ENCODE data around the gene PIK3R5. TPM values are rescaled to one million over a fixed set of nuclear protein-coding genes. Genes with fewer than 3 reads are reported as not detected.

The PIK3R5 gene
- total and polyA plus RNA-seq, 5 donors = 2.0 to 5.2 (median 4.9) TPM

DNA sequence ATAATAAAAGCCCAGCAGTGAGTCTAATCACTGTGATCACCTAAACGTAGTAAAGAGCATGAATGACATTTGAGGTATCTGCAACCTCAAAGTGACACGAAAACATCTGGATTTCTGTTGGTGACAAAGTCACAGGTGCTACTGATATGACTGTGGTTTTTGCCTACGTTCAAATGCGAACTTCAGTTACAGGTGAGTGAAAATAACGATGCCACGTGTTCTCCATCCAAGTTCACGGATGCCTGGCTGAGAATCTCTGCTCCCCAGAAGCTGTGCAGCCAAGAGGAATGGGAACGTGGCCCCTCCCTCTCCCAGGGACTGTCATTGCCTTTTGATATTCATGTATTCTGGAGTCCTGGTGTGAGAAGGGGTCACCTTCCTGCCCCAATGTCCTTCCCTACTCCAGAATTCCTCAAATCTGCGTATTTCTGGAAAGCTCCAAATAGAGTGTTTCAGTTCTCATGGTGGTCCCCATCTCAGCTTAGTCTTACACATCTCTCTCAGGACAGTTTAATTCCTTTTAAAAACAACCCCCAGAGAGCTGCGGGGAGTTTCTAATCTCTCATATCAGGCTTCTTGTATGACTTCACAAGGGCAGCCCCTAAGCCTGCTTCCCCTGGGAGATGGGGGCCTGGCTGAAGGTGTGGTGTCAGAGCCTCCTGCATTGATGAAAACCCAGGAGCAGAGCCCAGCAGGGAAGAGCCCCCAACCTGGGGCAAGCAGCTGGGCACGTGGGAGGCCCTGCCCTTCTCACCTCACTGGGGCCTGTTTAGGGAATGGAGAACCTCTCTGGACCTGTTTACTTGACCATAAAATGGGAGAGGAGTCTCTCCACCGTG, 25.8 kb downstream of the PIK3R5 start:
- Histone ChIP-seq H3K9me3 (ENCODE audit: control insufficient read depth, low read length) (no peaks in the 10 kb centered on the region), H3K27me3 (ENCODE audit: control insufficient read depth, insufficient read depth) (no peaks in the 10 kb centered on the region), H3K27ac (ENCODE audit: low read length) (no peak overlapping the region), H3K4me3 (ENCODE audit: low read length) (no peak overlapping the region), H3K4me1 (ENCODE audit: control insufficient read depth, insufficient read depth, low read length) (no peaks in the 10 kb centered on the region)
- intact Hi-C loops (cut with DNase I) = no loop called here
- 48% methylated on average over 12 of the region's 12 CpGs for WGBS
- DNase-seq = no peak
- no peak for ATAC-seq

- Histone ChIP-seq H3K4me1 (ENCODE audit: control insufficient read depth, insufficient read depth, low read length) (no peaks in the 10 kb centered on the region), H3K9me3 (ENCODE audit: control insufficient read depth, low read length) (no peaks in the 10 kb centered on the region), H3K4me3 (ENCODE audit: low read length) (no peak overlapping the region), H3K27ac (ENCODE audit: low read length) (no peak overlapping the region), H3K27me3 (ENCODE audit: control insufficient read depth, insufficient read depth) (no peaks in the 10 kb centered on the region)
- intact Hi-C loops (cut with DNase I) = no loop called here
- DNase-seq = no peak
- ATAC-seq = no peak
- WGBS = 77% methylated on average over 5 of the region's 5 CpGs
These were observed 26.6 kb downstream of the PIK3R5 start for GRCh38 chr17:8938933-8939332.

DNA sequence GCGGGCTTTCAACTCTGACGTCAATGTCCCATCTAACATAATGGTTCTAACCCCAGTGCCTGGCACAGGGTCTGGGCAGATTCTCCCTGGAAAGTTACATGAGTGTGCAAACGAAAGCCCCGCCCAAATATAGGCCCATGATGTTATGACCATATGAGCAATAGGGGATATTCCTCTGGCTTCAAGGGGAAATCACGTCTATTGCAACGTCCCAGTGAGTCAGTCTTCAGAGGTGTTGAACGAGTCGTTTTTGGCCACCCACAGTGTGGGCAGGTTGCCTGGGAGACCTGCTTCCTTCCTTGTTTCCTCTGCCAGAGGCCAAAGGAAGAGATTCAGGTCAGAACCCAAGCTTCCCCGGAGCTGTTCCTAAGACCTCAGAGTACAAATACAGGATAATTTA, 30.3 kb downstream of the PIK3R5 start:
- H3K27ac ChIP-seq (ENCODE audit: low read length) = no peak overlapping the region
- intact Hi-C loops (cut with DNase I) = no loop called here
- ATAC-seq = peak; percentile 29 to 45

DNA sequence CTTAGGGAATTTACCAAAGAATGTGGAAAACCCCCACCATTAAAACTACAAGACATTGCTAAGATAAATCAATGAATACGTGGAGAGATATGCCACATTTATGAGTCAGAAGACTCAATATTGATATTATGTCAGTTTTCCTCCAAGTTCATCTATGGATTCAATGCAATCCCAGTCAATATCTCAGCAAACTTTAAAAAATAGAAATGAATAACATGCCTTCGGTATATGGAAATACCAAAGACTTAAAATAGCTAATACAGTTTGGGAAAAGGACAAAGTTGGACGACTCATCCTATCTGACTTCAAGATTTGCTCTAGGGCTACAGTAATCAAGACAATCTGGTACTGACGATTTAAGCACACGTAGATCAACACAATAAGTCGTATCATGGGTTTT, 31.2 kb downstream of the PIK3R5 start:
- no peak for DNase-seq
- intact Hi-C loops (cut with DNase I) = no loop called here
- ATAC-seq = no peak
- Histone ChIP-seq H3K4me3 (ENCODE audit: low read length) (no peak overlapping the region), H3K27ac (ENCODE audit: low read length) (no peak overlapping the region), H3K4me1 (ENCODE audit: control insufficient read depth, insufficient read depth, low read length) (no peaks in the 10 kb centered on the region), H3K9me3 (ENCODE audit: control insufficient read depth, low read length) (no peaks in the 10 kb centered on the region), H3K27me3 (ENCODE audit: control insufficient read depth, insufficient read depth) (no peaks in the 10 kb centered on the region)
- WGBS = 72% methylated on average over 6 of the region's 6 CpGs

More for the DNA sequence above, 30.3 kb downstream of the PIK3R5 start:
- WGBS = 58% methylated on average over 9 of the region's 9 CpGs
- peak in 1 of 3 donors; percentile 34 for DNase-seq
- no peak overlapping the region for H3K4me3 ChIP-seq (ENCODE audit: low read length)
- H3K27me3 ChIP-seq (ENCODE audit: control insufficient read depth, insufficient read depth) = no peaks in the 10 kb centered on the region
- no peaks in the 10 kb centered on the region for H3K9me3 ChIP-seq (ENCODE audit: control insufficient read depth, low read length)
- no peaks in the 10 kb centered on the region for H3K4me1 ChIP-seq (ENCODE audit: control insufficient read depth, insufficient read depth, low read length)

- DNase-seq (no peak), ATAC-seq (no peak)
- H3K4me3 ChIP-seq (ENCODE audit: low read length) = no peak overlapping the region
- intact Hi-C loops (cut with DNase I) = no loop called here
- WGBS = 77% methylated on average over 4 of the region's 4 CpGs
- H3K27ac ChIP-seq (ENCODE audit: low read length) = no peak overlapping the region
- no peaks in the 10 kb centered on the region for H3K4me1 ChIP-seq (ENCODE audit: control insufficient read depth, insufficient read depth, low read length)
- no peaks in the 10 kb centered on the region for H3K27me3 ChIP-seq (ENCODE audit: control insufficient read depth, insufficient read depth)
- peaks cover 2% of the 10 kb centered on the region for H3K9me3 ChIP-seq (ENCODE audit: control insufficient read depth, low read length)
These were observed 34.9 kb downstream of the PIK3R5 start for GRCh38 chr17:8930649-8931048.

DNA sequence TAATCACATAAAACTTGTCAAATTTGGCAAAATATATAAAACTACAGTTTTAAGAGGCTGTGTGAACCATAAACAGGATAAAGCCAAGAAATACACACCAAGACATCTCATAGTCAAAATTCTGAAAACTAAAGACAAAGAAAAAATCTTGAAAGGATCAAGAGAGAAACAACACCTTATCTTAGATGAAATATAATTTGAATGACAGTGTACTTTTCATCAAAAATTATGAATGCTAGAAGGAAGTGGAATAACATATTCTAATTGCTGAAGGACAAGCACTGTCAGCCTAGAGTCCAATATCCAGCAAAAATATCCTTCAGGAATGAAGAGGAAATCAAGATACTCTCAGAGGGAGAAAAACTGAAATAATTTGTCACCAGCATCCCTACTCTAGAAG, 37.2 kb downstream of the PIK3R5 start:
- Histone ChIP-seq H3K4me3 (ENCODE audit: low read length) (no peak overlapping the region), H3K27me3 (ENCODE audit: control insufficient read depth, insufficient read depth) (no peaks in the 10 kb centered on the region), H3K27ac (ENCODE audit: low read length) (no peak overlapping the region), H3K9me3 (ENCODE audit: control insufficient read depth, low read length) (peaks cover 2% of the 10 kb centered on the region), H3K4me1 (ENCODE audit: control insufficient read depth, insufficient read depth, low read length) (no peaks in the 10 kb centered on the region)
- intact Hi-C loops (cut with DNase I) = no loop called here
- DNase-seq (no peak), ATAC-seq (no peak)

DNA sequence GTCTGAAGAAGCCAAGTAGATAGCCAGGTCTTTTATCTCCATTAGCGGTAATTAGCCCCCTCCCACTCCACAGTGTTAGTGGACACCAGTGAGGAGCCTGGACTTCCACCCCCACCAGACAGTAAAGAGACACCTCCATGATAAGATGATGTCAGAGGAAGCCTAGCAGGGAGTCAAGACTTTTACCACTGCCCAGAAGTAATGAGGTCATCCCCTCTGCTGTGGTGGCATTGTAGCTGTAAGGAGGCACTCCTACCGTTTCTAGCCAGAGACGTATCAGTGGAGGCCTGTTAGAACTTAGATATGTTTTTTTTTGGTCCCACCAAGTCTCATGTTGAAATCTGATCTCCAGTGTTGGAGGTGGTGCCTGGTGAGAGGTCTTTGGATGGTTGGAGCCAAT, 38.1 kb downstream of the PIK3R5 start:
- peaks cover 2% of the 10 kb centered on the region for H3K9me3 ChIP-seq (ENCODE audit: control insufficient read depth, low read length)
- H3K27ac ChIP-seq (ENCODE audit: low read length) = no peak overlapping the region
- no peak for ATAC-seq
- no peaks in the 10 kb centered on the region for H3K27me3 ChIP-seq (ENCODE audit: control insufficient read depth, insufficient read depth)
- no peaks in the 10 kb centered on the region for H3K4me1 ChIP-seq (ENCODE audit: control insufficient read depth, insufficient read depth, low read length)
- intact Hi-C loops (cut with DNase I) = no loop called here
- no peak overlapping the region for H3K4me3 ChIP-seq (ENCODE audit: low read length)
- no peak for DNase-seq
- 88% methylated on average over 3 of the region's 3 CpGs for WGBS

- Histone ChIP-seq H3K27ac (ENCODE audit: low read length) (no peak overlapping the region), H3K9me3 (ENCODE audit: control insufficient read depth, low read length) (peaks cover 2% of the 10 kb centered on the region), H3K4me1 (ENCODE audit: control insufficient read depth, insufficient read depth, low read length) (no peaks in the 10 kb centered on the region), H3K27me3 (ENCODE audit: control insufficient read depth, insufficient read depth) (no peaks in the 10 kb centered on the region), H3K4me3 (ENCODE audit: low read length) (no peak overlapping the region)
- ATAC-seq (no peak), DNase-seq (no peak)
- WGBS = 82% methylated on average over 4 of the region's 4 CpGs
- intact Hi-C loops (cut with DNase I) = no loop called here
These were observed 39.7 kb downstream of the PIK3R5 start for GRCh38 chr17:8925808-8926207.

- ATAC-seq = no peak
- Histone ChIP-seq H3K9me3 (ENCODE audit: control insufficient read depth, low read length) (peaks cover 2% of the 10 kb centered on the region), H3K27ac (ENCODE audit: low read length) (no peak overlapping the region), H3K4me3 (ENCODE audit: low read length) (no peak overlapping the region), H3K27me3 (ENCODE audit: control insufficient read depth, insufficient read depth) (no peaks in the 10 kb centered on the region), H3K4me1 (ENCODE audit: control insufficient read depth, insufficient read depth, low read length) (no peaks in the 10 kb centered on the region)
- intact Hi-C loops (cut with DNase I) = no loop called here
- DNase-seq = no peak
These were observed 40.4 kb downstream of the PIK3R5 start for GRCh38 chr17:8925141-8925540.

GRCh38 chr17:8924595-8924994, 40.9 kb downstream of the PIK3R5 start:
- DNase-seq = no peak
- Histone ChIP-seq H3K9me3 (ENCODE audit: control insufficient read depth, low read length) (peaks cover 2% of the 10 kb centered on the region), H3K27ac (ENCODE audit: low read length) (no peak overlapping the region), H3K4me1 (ENCODE audit: control insufficient read depth, insufficient read depth, low read length) (no peaks in the 10 kb centered on the region), H3K27me3 (ENCODE audit: control insufficient read depth, insufficient read depth) (no peaks in the 10 kb centered on the region), H3K4me3 (ENCODE audit: low read length) (no peak overlapping the region)
- 84% methylated on average over 6 of the region's 6 CpGs for whole genome bisulfite sequencing
- no peak for ATAC-seq
- intact Hi-C loops (cut with DNase I) = no loop called here

GRCh38 chr17:8923762-8924161, 41.7 kb downstream of the PIK3R5 start:
- no peak for DNase-seq
- H3K4me3 ChIP-seq (ENCODE audit: low read length) = no peak overlapping the region
- intact Hi-C loops (cut with DNase I) = no loop called here
- WGBS = no CpG with 5 or more reads among the region's 1 CpG
- no peak overlapping the region for H3K27ac ChIP-seq (ENCODE audit: low read length)
- H3K9me3 ChIP-seq (ENCODE audit: control insufficient read depth, low read length) = peaks cover 2% of the 10 kb centered on the region
- H3K4me1 ChIP-seq (ENCODE audit: control insufficient read depth, insufficient read depth, low read length) = no peaks in the 10 kb centered on the region
- no peaks in the 10 kb centered on the region for H3K27me3 ChIP-seq (ENCODE audit: control insufficient read depth, insufficient read depth)
- peak in 1 of 2 donors; percentile 37 for ATAC-seq

- no peak overlapping the region for H3K4me3 ChIP-seq (ENCODE audit: low read length)
- H3K27me3 ChIP-seq (ENCODE audit: control insufficient read depth, insufficient read depth) = no peaks in the 10 kb centered on the region
- ATAC-seq (peak; percentile 73 to 78), DNase-seq (no peak)
- WGBS = 81% methylated on average over 4 of the region's 4 CpGs
- no peak overlapping the region for H3K27ac ChIP-seq (ENCODE audit: low read length)
- no peaks in the 10 kb centered on the region for H3K4me1 ChIP-seq (ENCODE audit: control insufficient read depth, insufficient read depth, low read length)
- intact Hi-C loops (cut with DNase I) = no loop called here
- peaks cover 2% of the 10 kb centered on the region for H3K9me3 ChIP-seq (ENCODE audit: control insufficient read depth, low read length)
These were observed 42.6 kb downstream of the PIK3R5 start for GRCh38 chr17:8922928-8923327.
